T-helper 2 cell treated with Interferon-gamma antibody and Interleukin-4, amounts not matched to agents 100 ng/mL and 5 ng/mL, for 36 hours (primary cell): Measurements from ENCODE around the gene BCHE. TPM values are rescaled to one million over a fixed set of nuclear protein-coding genes. Genes with fewer than 3 reads are reported as not detected.
"Not testable (repeated sequence)": the region's sequence is repeated elsewhere in the genome, so short reads cannot be mapped to it uniquely, and the experiment has no call there.

Experiments
- intact Hi-C: fragments of 100-400 bp; cut with micrococcal nuclease; formaldehyde crosslinking; loops from one replicate; pipeline ENCODE4 v1.15.1; 2023
- total RNA-seq: library from RNA; stranded (reverse); gene quantifications from 2 replicates; pipeline ENCODE4 v1.2.3, GENCODE V29; 2022

The BCHE gene
- total RNA-seq, 1 donor from 2014 or later: not detected

DNA sequence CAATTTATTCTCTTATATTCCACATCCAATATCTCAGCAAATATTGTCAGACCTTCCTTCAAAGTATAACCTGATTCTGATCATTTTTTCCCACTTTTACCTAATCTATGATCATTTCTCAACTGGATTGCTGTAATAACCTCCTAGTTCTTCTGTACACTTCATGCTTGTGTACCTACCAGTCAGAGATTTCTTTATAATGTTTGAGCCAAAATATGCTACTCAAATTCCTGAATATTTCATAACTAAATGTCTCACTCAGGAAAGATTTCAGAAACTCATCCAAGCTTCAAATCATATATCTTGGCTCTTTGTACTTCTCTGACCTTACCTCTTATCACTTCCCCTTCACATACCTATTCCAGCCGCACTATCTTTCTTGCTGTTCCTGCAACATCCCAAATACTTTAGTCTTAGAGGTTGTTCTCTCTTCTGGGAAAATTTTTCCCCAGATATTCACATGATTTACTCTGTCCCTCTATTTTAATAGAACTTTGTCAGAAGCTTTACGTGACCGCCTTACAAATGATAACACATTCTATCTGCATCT lies 20.0 kb downstream of the BCHE start:
- intact Hi-C loops: no loop called here

DNA sequence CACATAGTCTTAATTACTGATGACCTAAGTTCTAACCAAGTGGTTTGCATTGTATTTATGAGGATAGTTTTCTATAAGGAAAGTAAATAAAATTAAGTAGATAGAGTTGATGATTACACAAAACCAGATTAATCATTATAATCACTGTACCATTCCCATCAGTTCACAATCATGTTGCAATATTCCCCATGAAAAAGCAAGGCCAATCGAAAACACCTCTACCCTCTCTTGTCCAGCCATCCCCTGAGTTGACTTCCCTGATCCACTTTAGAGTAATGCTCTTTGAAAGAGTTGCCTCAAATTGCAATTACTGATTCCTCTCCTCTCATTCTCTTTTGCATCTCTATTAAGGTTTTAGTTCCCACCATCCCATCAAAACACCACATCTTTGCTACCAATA lies 21.0 kb downstream of the BCHE start:
- intact Hi-C loops: no loop called here

GRCh38 chr3:165815682-165816081 lies 21.5 kb downstream of the BCHE start:
- intact Hi-C loops: no loop called here

- intact Hi-C loops: no loop called here
Observed at GRCh38 chr3:165814380-165814779, 22.8 kb downstream of the BCHE start.

- intact Hi-C loops: not testable (repeated sequence)
Observed at GRCh38 chr3:165807937-165808336, 29.3 kb downstream of the BCHE start.

GRCh38 chr3:165805946-165806561 lies 31.2 kb downstream of the BCHE start:
- intact Hi-C loops: no loop called here

- intact Hi-C loops: no loop called here
Observed at GRCh38 chr3:165803471-165803870, 33.8 kb downstream of the BCHE start.

- intact Hi-C loops: no loop called here
Observed at GRCh38 chr3:165800970-165801369, 36.3 kb downstream of the BCHE start.

GRCh38 chr3:165799026-165799425 lies 38.2 kb downstream of the BCHE start:
- intact Hi-C loops: no loop called here

DNA sequence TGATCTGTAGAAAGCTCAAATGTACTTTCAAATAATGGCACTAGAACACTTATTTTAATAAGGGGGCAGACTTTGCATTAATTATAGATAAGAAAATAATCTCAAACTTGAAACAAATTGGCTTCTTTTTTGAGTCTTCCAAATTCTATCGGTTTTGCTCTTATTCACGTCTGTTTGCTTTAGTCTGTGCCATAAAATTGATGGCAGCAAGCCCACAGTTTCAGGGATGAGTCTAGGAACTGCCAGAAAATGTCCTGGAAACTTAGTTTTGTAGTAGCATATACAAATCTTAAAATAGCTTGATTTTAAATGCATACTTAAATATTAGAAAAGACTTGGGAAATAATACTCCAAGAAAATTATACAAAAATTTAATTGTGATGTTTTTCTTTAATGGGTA lies 39.7 kb downstream of the BCHE start:
- intact Hi-C loops: no loop called here

DNA sequence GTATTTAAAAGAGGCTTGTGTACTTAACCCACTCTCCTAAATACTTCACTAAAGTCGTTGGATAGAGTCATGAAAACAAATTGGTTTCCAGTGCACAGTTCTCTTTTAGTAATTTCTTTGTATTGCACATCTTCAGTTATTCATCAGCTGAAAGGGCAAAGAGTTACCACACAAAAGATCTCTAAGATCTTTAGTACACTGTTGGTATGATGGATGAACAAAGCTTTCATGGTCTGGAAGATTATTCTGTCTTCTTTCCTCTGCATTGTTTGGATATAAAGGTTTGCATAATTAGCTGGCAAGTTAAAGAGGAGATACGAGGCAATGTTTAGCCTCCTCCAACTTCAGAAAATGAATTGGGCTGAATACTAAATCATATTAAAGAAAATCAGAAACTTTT lies 40.5 kb downstream of the BCHE start:
- intact Hi-C loops: no loop called here

DNA sequence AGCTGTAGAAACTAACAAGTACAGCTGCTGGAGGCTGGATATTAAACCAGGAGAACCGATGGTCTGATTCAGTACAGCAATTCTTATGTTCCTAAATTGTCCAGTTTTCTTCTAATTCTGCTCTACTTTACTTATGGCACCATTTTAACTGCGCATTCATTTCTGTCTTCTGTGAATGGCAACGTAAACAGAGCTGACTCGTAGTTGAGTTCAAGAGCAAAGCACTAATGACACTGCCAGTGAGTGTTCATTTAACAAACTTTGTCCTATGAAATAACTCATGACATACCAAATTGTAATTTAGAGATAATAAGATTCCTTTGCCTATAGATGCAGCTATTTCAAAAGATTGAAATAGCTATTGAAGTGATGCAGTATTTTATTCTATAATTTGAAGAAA lies 48.7 kb downstream of the BCHE start:
- intact Hi-C loops: no loop called here

DNA sequence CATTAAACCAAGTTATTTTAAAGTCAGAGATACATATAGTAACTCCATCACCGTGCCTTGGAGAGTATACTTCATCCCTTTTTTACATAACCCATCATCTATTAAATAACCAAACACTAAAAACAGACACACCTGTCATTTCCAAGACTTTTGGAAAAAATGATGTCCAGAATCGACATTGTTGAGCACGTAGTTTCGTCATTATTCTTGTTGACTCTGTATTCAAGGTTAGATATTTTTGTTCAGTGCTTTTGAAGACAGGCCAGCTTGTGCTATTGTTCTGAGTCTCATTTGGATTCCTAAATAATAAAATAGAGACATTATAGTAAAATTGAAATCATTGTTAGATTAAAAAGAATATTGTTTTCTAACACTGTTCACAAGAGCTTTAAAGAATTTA lies 51.2 kb downstream of the BCHE start:
- intact Hi-C loops: no loop called here

- intact Hi-C loops: no loop called here
Observed at GRCh38 chr3:165784337-165784736, 52.9 kb downstream of the BCHE start.

DNA sequence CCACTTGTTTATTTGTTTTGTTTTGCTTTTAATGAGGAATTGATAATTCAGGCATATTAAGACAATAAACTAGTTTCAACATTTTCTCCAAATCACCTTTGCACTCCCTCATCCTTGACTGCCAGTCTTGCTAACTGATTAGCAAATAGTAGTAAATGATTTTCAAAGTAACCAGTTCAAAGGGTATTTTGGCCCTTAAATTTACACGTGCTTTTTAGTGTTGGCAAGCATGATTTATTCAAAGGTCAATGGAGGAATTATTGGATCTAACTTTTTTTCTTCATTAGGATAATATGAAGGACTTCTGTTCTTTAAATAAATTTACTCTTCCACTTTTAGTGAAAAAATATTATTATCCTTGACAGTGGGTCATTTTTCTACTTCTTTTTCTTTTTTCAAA lies 53.8 kb downstream of the BCHE start:
- intact Hi-C loops: no loop called here

GRCh38 chr3:165778891-165779290 lies 58.3 kb downstream of the BCHE start:
- intact Hi-C loops: no loop called here

DNA sequence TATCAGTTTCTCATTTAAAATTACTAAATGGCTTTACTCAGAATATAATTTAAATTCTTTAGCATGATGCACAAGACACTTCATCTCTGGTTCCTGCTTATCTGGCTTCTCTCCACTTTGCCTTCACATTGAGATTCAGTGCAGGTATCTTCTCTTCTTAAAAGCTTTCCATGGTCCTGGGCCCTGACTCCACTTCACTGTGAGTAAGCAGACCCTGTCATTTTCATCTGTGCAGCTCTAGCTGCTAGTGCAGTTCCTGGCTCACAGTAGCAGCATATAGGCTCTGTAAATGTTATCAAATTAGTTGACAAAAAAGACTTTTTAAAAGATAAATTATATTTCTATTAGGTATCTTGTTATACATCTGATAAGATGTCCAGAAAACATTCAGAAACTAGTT lies 58.8 kb downstream of the BCHE start:
- intact Hi-C loops: no loop called here

- intact Hi-C loops: no loop called here
Observed at GRCh38 chr3:165775824-165776223, 61.4 kb downstream of the BCHE start.

- intact Hi-C loops: no loop called here
Observed at GRCh38 chr3:165770781-165771180, 66.4 kb downstream of the BCHE start.

DNA sequence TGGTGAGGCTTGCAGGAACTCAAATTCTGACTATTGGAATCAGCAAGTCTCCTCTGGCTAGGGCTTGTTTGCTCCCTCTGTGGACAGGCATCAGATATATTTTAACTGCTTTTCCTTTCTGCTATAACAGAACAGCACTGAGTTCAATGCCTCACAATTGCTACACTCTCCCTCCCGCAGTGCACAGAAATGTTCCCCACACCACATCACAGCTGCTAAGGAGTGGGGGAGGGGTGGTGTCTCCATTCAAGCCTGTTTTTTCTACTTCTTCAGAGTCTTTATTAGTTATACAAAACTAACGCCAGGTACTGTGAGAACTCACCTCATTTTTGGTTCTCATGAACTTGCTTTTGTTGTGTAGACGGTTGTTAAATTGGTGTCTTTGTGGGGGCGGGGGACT lies 68.5 kb downstream of the BCHE start:
- intact Hi-C loops: no loop called here

DNA sequence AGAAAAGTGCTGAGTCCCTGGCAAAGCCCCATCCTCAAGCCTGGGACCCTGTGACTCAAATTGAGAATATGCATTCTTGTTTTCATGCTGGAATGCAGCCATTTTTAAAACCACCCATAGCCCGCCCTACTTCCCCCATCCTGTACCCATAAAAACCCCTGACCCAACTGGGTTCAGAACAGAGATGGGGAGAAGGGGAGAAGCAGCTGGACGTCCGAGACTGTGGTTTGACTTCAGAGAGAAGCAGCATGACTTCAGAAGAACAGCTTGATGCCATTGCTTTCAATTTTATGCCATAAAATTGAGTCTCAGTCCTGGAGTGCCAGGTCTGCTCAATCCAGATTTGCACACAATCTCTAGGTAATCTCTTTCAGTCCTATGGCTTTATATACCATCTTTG lies 78.2 kb downstream of the BCHE start:
- intact Hi-C loops: no loop called here

DNA sequence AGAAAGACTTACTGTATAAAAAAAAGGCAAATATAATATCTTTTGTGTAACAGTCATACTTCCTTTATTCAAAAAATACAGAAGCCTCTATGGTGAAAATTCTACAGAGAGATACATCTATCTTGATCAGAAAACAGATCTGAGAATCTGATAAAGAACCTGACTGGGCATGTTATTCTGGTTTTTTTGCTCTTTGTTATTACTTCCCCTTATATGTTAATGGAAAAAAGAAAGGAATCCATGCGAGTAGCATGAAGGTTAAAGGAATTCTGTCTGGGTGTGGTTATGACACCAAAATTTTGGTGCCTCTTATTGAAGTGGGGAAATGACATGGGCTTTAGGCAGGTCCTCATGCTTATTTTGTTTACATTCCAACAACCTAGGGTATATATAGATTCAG lies 81.7 kb downstream of the BCHE start:
- intact Hi-C loops: no loop called here

- intact Hi-C loops: no loop called here
Observed at GRCh38 chr3:165754219-165755007, 82.8 kb downstream of the BCHE start.
